GM12873 (cell line): ENCODE results near the gene SETBP1.

Experiments
- CTCF ChIP-seq: IDR thresholded peaks from 2 replicates; pipeline ENCODE4 v1.5.1; 2012; ENCODE audit warnings: low read depth, mild to moderate bottlenecking, moderate library complexity, low read length, control low read depth; ENCODE audit not compliant: insufficient read depth; ENCODE audit errors: missing control alignments

SETBP1 gene

GRCh38 chr18:44698518-44698917 is 17.8 kb downstream of the SETBP1 start:
- no peak for TF ChIP-seq CTCF

GRCh38 chr18:44699572-44700261 is 19.0 kb downstream of the SETBP1 start:
- TF ChIP-seq CTCF, result no peak

GRCh38 chr18:44700652-44701051 is 20.0 kb downstream of the SETBP1 start:
- no peak for TF ChIP-seq CTCF

- TF ChIP-seq CTCF, result no peak
Observed at GRCh38 chr18:44701227-44701626, 20.5 kb downstream of the SETBP1 start.

GRCh38 chr18:44702594-44702993 is 21.9 kb downstream of the SETBP1 start:
- no peak for TF ChIP-seq CTCF

- no peak for TF ChIP-seq CTCF
Observed at GRCh38 chr18:44704135-44704789, 23.6 kb downstream of the SETBP1 start.

GRCh38 chr18:44705075-44705675 is 24.5 kb downstream of the SETBP1 start:
- no peak for TF ChIP-seq CTCF
